Sigmoid colon (tissue), 7 donors: ENCODE results near the gene METAP1. TPM values are rescaled to one million over a fixed set of nuclear protein-coding genes. Genes with fewer than 3 reads are reported as not detected.
A peak's percentile ranks its signal among the peaks of the same experiment; 100 is the strongest.
"Not testable (repeated sequence)": the region's sequence is repeated elsewhere in the genome, so short reads cannot be mapped to it uniquely, and the experiment has no call there.

Source experiments
- DNase-seq: peaks from one replicate; pipeline ENCODE4 v3.0.0-alpha.2; 2019
- H3K27ac ChIP-seq, 4 donors: fragments of 200-600 bp; sonication (generic); one replicate each; pipeline ENCODE4 v1.5.1; 2016 to 2019; ENCODE audit warnings: mild to moderate bottlenecking in 1 of 4
- H3K27me3 ChIP-seq, 3 donors: fragments of 200-600 bp; sonication (generic); one replicate each; pipeline ENCODE4 v1.5.1; 2019; ENCODE audit warnings: mild to moderate bottlenecking in 1 of 3
- H3K36me3 ChIP-seq, 4 donors: fragments of 200-600 bp; sonication (generic); one replicate each; pipeline ENCODE4 v1.5.1; 2016 to 2019
- H3K4me1 ChIP-seq, 4 donors: fragments of 200-600 bp; sonication (generic); one replicate each; pipeline ENCODE4 v1.5.1; 2017 to 2019
- H3K4me3 ChIP-seq, 4 donors: fragments of 200-600 bp; sonication (generic); one replicate each; pipeline ENCODE4 v1.5.1; 2017 to 2019; ENCODE audit warnings: mild to moderate bottlenecking in 2 of 4, moderate library complexity in 1 of 4
- H3K9me3 ChIP-seq, 4 donors: fragments of 200-600 bp in 3 of 4; sonication (generic) in 3 of 4; one replicate each; pipeline versions ENCODE4 v1.5.1 to v1.6.1; 2013 to 2019
- EP300 ChIP-seq, 4 donors: sonication (generic); formaldehyde crosslinking; IDR thresholded peaks; one replicate each; pipeline ENCODE4 v1.6.1; 2017; ENCODE audit warnings: antibody characterized with exemption in 4 of 4
- POLR2A ChIP-seq, 2 donors: fragments of 450-650 bp; IDR thresholded peaks; one replicate each; pipeline ENCODE4 v1.6.1; 2016; ENCODE audit warnings: antibody characterized with exemption in 2 of 2, mild to moderate bottlenecking in 2 of 2, moderate library complexity in 2 of 2
- POLR2AphosphoS5 ChIP-seq, 4 donors: sonication (generic); formaldehyde crosslinking; IDR thresholded peaks; one replicate each; pipeline ENCODE4 v1.6.1; 2017; ENCODE audit warnings: antibody characterized with exemption in 4 of 4
- WGBS, 2 donors: extraction: QIAGEN DNeasy Blood & Tissue Kit; methylation state at CpG; one replicate each; pipeline ENCODE4 v1.1.7; 2013; 5-methylcytosine and 5-hydroxymethylcytosine counted together
- intact Hi-C: fragments of 100-400 bp; cut with DNase I; formaldehyde crosslinking; loops from one replicate; pipeline ENCODE4 v1.15.1; 2023
- polyA plus RNA-seq, 3 donors: library from polyadenylated mRNA; stranded (reverse); fragments of 200-250 nt; gene quantifications; one replicate each; pipeline ENCODE4 v1.2.3, GENCODE V29; 2013
- total RNA-seq, 4 donors: library from RNA; depleted of rRNA; stranded (reverse); fragments of >200 nt; gene quantifications; one replicate each; pipeline ENCODE4 v1.1.0, GENCODE V29; 2016
- TF ChIP-seq, protein P1 (sequence below), 4 experiments: fragments of 450-650 bp in 3 of 4; fragments of 200-600 bp in 1 of 4; IDR thresholded peaks; one replicate each; pipeline ENCODE4 v1.5.1; 2016 to 2019; ENCODE audit warnings: antibody characterized with exemption in 4 of 4, mild to moderate bottlenecking in 3 of 4, moderate library complexity in 2 of 4
- donor health status: healthy with polysubstance abuse.
- donor health status: Bipolar disorder and iron deficiency.
- donor health status: healthy.

METAP1 gene
- total and polyA plus RNA-seq, 7 donors = 34.2 to 56.0 (median 48.6) TPM

DNA sequence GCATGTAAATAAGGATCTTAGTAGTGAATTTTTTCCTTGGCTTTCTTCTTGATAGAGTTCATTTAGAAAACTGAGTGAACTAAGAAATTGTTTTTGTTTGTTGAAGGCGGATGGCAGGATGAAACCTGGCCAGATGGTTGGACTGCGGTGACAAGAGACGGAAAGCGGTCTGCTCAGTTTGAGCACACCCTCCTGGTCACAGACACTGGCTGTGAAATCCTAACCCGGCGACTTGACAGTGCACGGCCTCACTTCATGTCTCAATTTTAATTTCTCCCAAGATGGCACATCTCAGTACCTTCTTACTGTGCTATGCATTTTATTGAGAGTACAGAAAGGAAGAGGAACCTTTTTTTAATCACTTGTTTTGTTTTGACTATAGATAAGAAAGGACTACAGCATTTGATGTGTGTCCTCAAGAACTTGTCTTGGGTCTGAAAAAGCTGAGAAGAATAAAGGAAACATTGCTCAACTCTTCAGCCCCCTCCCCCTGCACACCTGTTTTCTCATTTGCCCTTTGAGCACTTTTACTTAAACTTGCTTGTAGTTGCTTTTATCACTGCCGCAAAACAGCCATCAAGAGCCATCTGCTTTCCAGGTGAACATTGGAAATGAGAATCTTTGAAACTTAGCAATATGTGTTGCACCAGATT, 65.7 kb downstream of the METAP1 start:
- intact Hi-C loops = no loop called here
- Histone ChIP-seq H3K27me3 (no peaks in the 10 kb centered on the region), H3K4me3 (no peak overlapping the region), H3K4me1 (peaks cover 0 to 42% (median 23%) of the 10 kb centered on the region in 4 donors), H3K27ac (peak overlapping the region; percentile 67 to 84 (median 76)), H3K9me3 (no peaks in the 10 kb centered on the region), H3K36me3 (peaks cover 0 to 20% (median 11%) of the 10 kb centered on the region in 4 donors)
- DNase-seq = no peak
- TF ChIP-seq, protein P1, sequence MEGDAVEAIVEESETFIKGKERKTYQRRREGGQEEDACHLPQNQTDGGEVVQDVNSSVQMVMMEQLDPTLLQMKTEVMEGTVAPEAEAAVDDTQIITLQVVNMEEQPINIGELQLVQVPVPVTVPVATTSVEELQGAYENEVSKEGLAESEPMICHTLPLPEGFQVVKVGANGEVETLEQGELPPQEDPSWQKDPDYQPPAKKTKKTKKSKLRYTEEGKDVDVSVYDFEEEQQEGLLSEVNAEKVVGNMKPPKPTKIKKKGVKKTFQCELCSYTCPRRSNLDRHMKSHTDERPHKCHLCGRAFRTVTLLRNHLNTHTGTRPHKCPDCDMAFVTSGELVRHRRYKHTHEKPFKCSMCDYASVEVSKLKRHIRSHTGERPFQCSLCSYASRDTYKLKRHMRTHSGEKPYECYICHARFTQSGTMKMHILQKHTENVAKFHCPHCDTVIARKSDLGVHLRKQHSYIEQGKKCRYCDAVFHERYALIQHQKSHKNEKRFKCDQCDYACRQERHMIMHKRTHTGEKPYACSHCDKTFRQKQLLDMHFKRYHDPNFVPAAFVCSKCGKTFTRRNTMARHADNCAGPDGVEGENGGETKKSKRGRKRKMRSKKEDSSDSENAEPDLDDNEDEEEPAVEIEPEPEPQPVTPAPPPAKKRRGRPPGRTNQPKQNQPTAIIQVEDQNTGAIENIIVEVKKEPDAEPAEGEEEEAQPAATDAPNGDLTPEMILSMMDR (IDR thresholded peaks at IDR 0.05) = no peak
- WGBS, 2 donors = 88 to 93% methylated on average over 8 of the region's 8 CpGs

- peaks cover 0 to 20% (median 11%) of the 10 kb centered on the region in 4 donors for H3K36me3 ChIP-seq
- H3K27ac ChIP-seq = peak overlapping the region in 1 of 4 donors; percentile 84
- DNase-seq = no peak
- no peaks in the 10 kb centered on the region for H3K27me3 ChIP-seq
- H3K9me3 ChIP-seq = no peaks in the 10 kb centered on the region
- 60 to 61% methylated on average over 4 of the region's 4 CpGs for WGBS, 2 donors
- no peak overlapping the region for H3K4me3 ChIP-seq
- peaks cover 0 to 38% (median 20%) of the 10 kb centered on the region in 4 donors for H3K4me1 ChIP-seq
- TF ChIP-seq POLR2A (IDR thresholded peaks at IDR 0.05) (no peak), POLR2AphosphoS5 (IDR thresholded peaks at IDR 0.05) (no peak), EP300 (IDR thresholded peaks at IDR 0.05) (no peak)
- TF ChIP-seq, protein P1 (IDR thresholded peaks at IDR 0.05) = no peak
- intact Hi-C loops = no loop called here
Measured at GRCh38 chr4:99062120-99062519, 66.6 kb downstream of the METAP1 start.

GRCh38 chr4:99065521-99065920, 70.0 kb downstream of the METAP1 start:
- intact Hi-C loops, DNase-seq, H3K27me3 ChIP-seq, H3K9me3 ChIP-seq, H3K4me3 ChIP-seq, H3K27ac ChIP-seq: not testable (repeated sequence)
- peaks cover 0 to 14% (median 7%) of the 10 kb centered on the region in 4 donors for H3K4me1 ChIP-seq
- H3K36me3 ChIP-seq = peaks cover 0 to 24% (median 8%) of the 10 kb centered on the region in 4 donors
- WGBS, 2 donors = 94 to 100% methylated on average over 2 of the region's 2 CpGs

- TF ChIP-seq, protein P1 (IDR thresholded peaks at IDR 0.05) = no peak
- TF ChIP-seq POLR2A (IDR thresholded peaks at IDR 0.05) (no peak), POLR2AphosphoS5 (IDR thresholded peaks at IDR 0.05) (no peak), EP300 (IDR thresholded peaks at IDR 0.05) (no peak)
- H3K9me3 ChIP-seq = no peaks in the 10 kb centered on the region
- H3K4me1 ChIP-seq = peaks cover 0 to 21% (median 8%) of the 10 kb centered on the region in 4 donors
- intact Hi-C loops = no loop called here
- H3K36me3 ChIP-seq = peaks cover 0 to 31% (median 8%) of the 10 kb centered on the region in 4 donors
- no peak for DNase-seq
- no peaks in the 10 kb centered on the region for H3K27me3 ChIP-seq
- H3K4me3 ChIP-seq = no peak overlapping the region
- no peak overlapping the region for H3K27ac ChIP-seq
- WGBS, 2 donors = 79 to 90% methylated on average over 1 of the region's 1 CpG
Measured at GRCh38 chr4:99067617-99068016, 72.1 kb downstream of the METAP1 start.

GRCh38 chr4:99071159-99071558, 75.6 kb downstream of the METAP1 start:
- intact Hi-C loops = no loop called here
- no peaks in the 10 kb centered on the region for H3K9me3 ChIP-seq
- peak overlapping the region; percentile 50 to 72 (median 68) for H3K27ac ChIP-seq
- no peaks in the 10 kb centered on the region for H3K27me3 ChIP-seq
- H3K36me3 ChIP-seq = peaks cover 19 to 67% (median 34%) of the 10 kb centered on the region in 4 donors
- DNase-seq = no peak
- WGBS, 2 donors = 85 to 93% methylated on average over 5 of the region's 5 CpGs
- no peak overlapping the region for H3K4me3 ChIP-seq
- H3K4me1 ChIP-seq = peaks cover 0 to 21% (median 8%) of the 10 kb centered on the region in 4 donors
- TF ChIP-seq, protein P1 (IDR thresholded peaks at IDR 0.05) = no peak
- TF ChIP-seq POLR2AphosphoS5 (IDR thresholded peaks at IDR 0.05) (peak in 3 of 4 donors; percentile 47 to 58 (median 49)), POLR2A (IDR thresholded peaks at IDR 0.05) (no peak), EP300 (IDR thresholded peaks at IDR 0.05) (peak in 1 of 4 donors; percentile 10)
